ENCODE data around the gene KCTD13. TPM values are rescaled to one million over a fixed set of nuclear protein-coding genes. Genes with fewer than 3 reads are reported as not detected.
"Not testable (repeated sequence)": the region's sequence is repeated elsewhere in the genome, so short reads cannot be mapped to it uniquely, and the experiment has no call there.

Gene KCTD13
- total RNA-seq, 2 donors from 2014 or later = 15.9 to 134 TPM

DNA sequence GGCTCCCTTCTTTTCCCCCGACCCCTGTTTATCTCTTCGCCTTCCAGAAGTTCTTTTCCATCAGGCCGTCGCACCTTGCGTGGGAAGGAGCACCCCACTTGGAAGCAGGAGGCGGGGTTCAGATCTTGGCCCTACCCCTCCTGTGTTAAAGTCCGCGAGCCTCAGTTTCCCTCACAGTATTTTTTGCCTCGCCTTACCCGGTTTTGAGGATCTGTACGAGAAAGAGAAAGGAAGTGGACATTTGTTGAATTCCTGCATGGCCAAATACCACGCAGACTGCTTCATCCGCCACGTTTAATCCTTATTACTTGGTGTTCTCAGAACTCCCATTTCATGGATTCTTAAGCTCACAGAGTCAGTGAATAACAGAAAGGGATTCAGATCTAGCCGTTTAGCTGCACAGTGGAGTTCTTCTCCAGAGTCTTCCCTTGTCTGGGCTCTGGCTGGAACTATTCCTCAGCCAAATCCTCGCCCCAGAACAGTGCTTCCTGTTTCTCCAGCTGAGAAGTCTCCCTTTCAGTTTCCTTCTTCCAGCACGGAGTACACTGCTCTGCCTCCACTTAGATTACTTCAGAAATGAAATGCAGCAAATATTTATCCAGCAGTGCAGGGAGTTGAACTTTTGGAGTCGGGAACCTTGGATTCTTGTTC, 36.4 kb upstream of the KCTD13 start:
- no peaks in the 10 kb centered on the region for H3K4me1 ChIP-seq (replicated peaks)
- H3K9me3 ChIP-seq = no peaks in the 10 kb centered on the region
- intact Hi-C loops (cut with DNase I) = loop anchor here (10.0 kb wide), 1 partner anchor 138 kb away; the partner anchor contains the start of gene MVP
- no peaks in the 10 kb centered on the region for H3K36me3 ChIP-seq
- H3K27me3 ChIP-seq (replicated peaks; ENCODE audit: insufficient read depth) = no peaks in the 10 kb centered on the region
- H3K27ac ChIP-seq = peak overlapping the region; percentile 90 to 93
- peak overlapping the region; percentile 70 to 71 for H3K4me3 ChIP-seq
- peak; percentile 24 for DNase-seq (ENCODE audit: low spot score)
- WGBS = 5% methylated on average over 18 of the region's 18 CpGs
- TF ChIP-seq, protein P1, sequence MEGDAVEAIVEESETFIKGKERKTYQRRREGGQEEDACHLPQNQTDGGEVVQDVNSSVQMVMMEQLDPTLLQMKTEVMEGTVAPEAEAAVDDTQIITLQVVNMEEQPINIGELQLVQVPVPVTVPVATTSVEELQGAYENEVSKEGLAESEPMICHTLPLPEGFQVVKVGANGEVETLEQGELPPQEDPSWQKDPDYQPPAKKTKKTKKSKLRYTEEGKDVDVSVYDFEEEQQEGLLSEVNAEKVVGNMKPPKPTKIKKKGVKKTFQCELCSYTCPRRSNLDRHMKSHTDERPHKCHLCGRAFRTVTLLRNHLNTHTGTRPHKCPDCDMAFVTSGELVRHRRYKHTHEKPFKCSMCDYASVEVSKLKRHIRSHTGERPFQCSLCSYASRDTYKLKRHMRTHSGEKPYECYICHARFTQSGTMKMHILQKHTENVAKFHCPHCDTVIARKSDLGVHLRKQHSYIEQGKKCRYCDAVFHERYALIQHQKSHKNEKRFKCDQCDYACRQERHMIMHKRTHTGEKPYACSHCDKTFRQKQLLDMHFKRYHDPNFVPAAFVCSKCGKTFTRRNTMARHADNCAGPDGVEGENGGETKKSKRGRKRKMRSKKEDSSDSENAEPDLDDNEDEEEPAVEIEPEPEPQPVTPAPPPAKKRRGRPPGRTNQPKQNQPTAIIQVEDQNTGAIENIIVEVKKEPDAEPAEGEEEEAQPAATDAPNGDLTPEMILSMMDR (IDR thresholded peaks at IDR 0.05) = no peak
- peak; percentile 22 for TF ChIP-seq POLR2A (IDR thresholded peaks at IDR 0.05)
- peak; percentile 35 for TF ChIP-seq POLR2AphosphoS5 (IDR thresholded peaks at IDR 0.05)

DNA sequence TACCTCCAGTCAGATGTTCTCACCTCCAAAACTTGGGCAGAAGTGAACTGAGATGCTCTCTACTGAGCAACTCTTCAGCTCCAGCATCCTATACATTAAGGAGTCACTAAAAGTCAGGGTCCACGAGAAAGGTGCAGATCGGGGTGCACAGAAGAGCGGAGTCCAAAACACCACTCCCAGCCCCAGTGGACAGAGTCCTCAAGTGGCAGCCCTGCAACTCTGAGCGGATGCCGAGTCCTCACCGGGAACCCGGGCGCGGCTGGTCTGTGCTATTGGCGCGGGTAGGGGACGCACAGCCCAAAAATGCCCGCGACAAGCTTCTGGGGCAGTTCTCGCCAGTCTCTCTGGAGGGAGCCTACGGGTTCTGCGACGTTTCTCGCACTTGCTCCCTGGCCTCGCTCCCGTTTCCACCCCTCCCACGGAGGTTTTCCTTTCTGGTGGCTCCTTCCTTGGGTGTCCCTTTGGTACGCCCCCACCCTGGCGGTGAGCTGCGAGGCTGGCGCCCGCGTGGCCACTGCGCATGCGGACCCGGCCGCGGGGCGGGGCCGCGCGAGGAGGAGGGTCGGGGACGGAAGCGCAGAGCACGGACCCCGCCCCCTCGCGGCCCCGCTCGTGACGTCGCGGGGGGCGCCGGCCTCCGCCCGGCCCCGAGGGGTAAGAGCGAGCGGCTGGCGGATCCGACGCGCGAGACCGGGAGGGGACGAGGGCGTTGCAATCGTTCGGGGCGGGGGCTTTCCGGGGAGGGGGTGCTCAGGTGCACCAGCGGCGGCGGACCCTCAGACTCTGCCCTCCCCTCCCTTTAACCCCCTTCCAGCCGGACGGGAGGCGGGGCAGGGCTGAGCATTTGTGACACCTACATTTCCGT, 35.7 kb upstream of the KCTD13 start, which contains the start of gene TMEM219:
TMEM219 (plus strand) TSS at position 601 of the 865 bp plus-strand sequence. CDS start 1,065 bp downstream, outside the sequence.
- Histone ChIP-seq H3K36me3 (no peaks in the 10 kb centered on the region), H3K9me3 (no peaks in the 10 kb centered on the region), H3K27me3 (replicated peaks; ENCODE audit: insufficient read depth) (no peaks in the 10 kb centered on the region), H3K4me1 (replicated peaks) (no peaks in the 10 kb centered on the region), H3K4me3 (peak within 1 kb of the TSS; percentile 70 to 71), H3K27ac (peak within 1 kb of the TSS; percentile 90 to 93)
- intact Hi-C loops (cut with DNase I) = loop anchor here (10.0 kb wide), 1 partner anchor 137 kb away; the partner anchor contains the start of gene MVP
- TF ChIP-seq, protein P1 (IDR thresholded peaks at IDR 0.05) = peak; percentile 52 to 88 (median 79)
- peak; percentile 74 for TF ChIP-seq POLR2A (IDR thresholded peaks at IDR 0.05)
- TF ChIP-seq POLR2AphosphoS5 (IDR thresholded peaks at IDR 0.05) = peak; percentile 62
- peak; percentile 88 for DNase-seq (ENCODE audit: low spot score)
- under 1% methylated on average over 67 of the region's 75 CpGs for WGBS

DNA sequence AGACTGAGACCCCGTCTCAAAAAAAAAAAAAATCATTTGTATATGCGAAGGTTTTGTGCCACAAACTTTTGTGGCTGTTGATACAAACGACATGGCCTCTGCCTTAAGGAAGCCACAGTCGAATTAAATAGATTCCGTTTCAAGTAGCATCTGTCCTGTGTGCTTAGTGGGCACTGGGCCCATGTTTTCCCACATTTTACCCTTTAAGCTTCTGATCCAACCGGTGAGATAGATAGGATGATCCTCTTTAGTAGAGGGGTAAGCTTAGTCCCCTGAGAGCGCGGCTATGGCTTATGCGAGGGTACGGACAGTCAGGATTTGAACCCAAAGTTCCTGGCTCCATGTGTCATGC, 35.1 kb upstream of the KCTD13 start:
- WGBS = 43% methylated on average over 10 of the region's 10 CpGs
- TF ChIP-seq POLR2A (IDR thresholded peaks at IDR 0.05) (no peak), POLR2AphosphoS5 (IDR thresholded peaks at IDR 0.05) (no peak)
- TF ChIP-seq, protein P1 (IDR thresholded peaks at IDR 0.05) = no peak

DNA sequence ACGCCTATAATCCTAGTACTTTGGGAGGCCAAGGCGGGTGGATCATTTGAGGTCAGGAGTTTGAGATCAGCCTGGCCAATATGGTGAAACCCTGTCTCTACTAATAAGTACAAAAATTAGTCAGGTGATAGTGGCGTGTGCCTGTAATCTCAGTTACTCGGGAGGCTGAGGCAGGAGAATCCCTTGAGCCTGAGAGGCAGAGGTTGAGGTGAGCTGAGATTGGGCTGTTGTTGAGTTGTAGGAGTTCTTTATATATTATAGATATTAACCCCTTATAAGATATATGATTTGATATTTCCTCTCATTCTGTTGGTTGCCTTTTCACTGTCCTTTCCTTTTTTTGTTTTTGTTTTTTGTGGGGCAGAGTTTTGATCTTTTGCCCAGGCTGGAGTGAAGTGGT, 33.8 kb upstream of the KCTD13 start:
- H3K4me3 ChIP-seq; H3K27ac ChIP-seq; DNase-seq (ENCODE audit: low spot score); H3K36me3 ChIP-seq; H3K4me1 ChIP-seq (replicated peaks); H3K27me3 ChIP-seq (replicated peaks; ENCODE audit: insufficient read depth); H3K9me3 ChIP-seq: not testable (repeated sequence)
- 94% methylated on average over 4 of the region's 4 CpGs for WGBS
- intact Hi-C loops (cut with DNase I) = loop anchor here (10.0 kb wide), 1 partner anchor 135 kb away; the partner anchor contains the start of gene MVP

More for the DNA sequence above, 35.1 kb upstream of the KCTD13 start:
- H3K27me3 ChIP-seq (replicated peaks; ENCODE audit: insufficient read depth) = no peaks in the 10 kb centered on the region
- H3K27ac ChIP-seq = peak overlapping the region; percentile 90 to 93
- no peaks in the 10 kb centered on the region for H3K36me3 ChIP-seq
- peak overlapping the region; percentile 70 to 71 for H3K4me3 ChIP-seq
- no peak for DNase-seq (ENCODE audit: low spot score)
- H3K4me1 ChIP-seq (replicated peaks) = no peaks in the 10 kb centered on the region
- no peaks in the 10 kb centered on the region for H3K9me3 ChIP-seq
- intact Hi-C loops (cut with DNase I) = loop anchor here (10.0 kb wide), 1 partner anchor 136 kb away; the partner anchor contains the start of gene MVP

DNA sequence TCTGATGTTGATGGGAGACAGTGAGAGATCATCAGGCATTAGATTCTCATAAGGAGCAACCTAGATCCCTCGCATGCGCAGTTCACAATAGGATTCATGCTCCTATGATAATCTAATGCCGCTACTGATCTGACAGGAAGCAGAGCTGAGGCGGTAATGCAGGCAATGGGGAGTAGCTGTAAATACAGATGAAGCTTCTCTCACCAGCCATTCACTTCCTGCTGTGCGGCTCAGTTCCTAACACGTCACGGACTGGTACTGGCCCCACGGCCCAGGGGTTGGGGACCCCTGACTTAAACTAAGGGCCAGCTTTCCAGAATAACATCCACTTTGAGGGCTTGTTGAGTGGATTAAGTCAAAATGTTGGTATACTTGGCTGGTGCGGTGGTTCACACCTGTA, 33.3 kb upstream of the KCTD13 start:
- WGBS = 85% methylated on average over 9 of the region's 9 CpGs
- no peak for TF ChIP-seq POLR2AphosphoS5 (IDR thresholded peaks at IDR 0.05)
- TF ChIP-seq POLR2A (IDR thresholded peaks at IDR 0.05) = no peak
- TF ChIP-seq, protein P1 (IDR thresholded peaks at IDR 0.05) = no peak
- H3K36me3 ChIP-seq = no peaks in the 10 kb centered on the region

More for the DNA sequence above, 33.3 kb upstream of the KCTD13 start:
- H3K27ac ChIP-seq = no peak overlapping the region
- H3K4me1 ChIP-seq (replicated peaks) = no peaks in the 10 kb centered on the region
- H3K9me3 ChIP-seq = no peaks in the 10 kb centered on the region
- no peak overlapping the region for H3K4me3 ChIP-seq
- DNase-seq (ENCODE audit: low spot score) = no peak
- no peaks in the 10 kb centered on the region for H3K27me3 ChIP-seq (replicated peaks; ENCODE audit: insufficient read depth)
- intact Hi-C loops (cut with DNase I) = no loop called here
